SU-DHL-6 (cell line): Measurements from ENCODE around the gene PEA15.

Experiments used
- H2AFZ ChIP-seq: fragments of 200-600 bp; sonication (generic); 2 replicates; pipeline ENCODE4 v1.6.1; 2014; ENCODE audit warnings: low read depth, mild to moderate bottlenecking, moderate library complexity, mixed read lengths, antibody characterized with exemption, low read length; ENCODE audit not compliant: severe bottlenecking
- H3F3A ChIP-seq: fragments of 200-600 bp; shearing (Covaris generic); 2 replicates; pipeline ENCODE4 v1.6.0; 2016; ENCODE audit warnings: antibody characterized with exemption, mild to moderate bottlenecking; ENCODE audit not compliant: insufficient read depth
- H3K27ac ChIP-seq: fragments of 200-600 bp; sonication (generic); 2 replicates; pipeline ENCODE4 v1.5.1; 2016; ENCODE audit warnings: low read depth, mild to moderate bottlenecking, low read length, moderate library complexity, mixed read lengths
- H3K27me3 ChIP-seq: fragments of 200-600 bp; sonication (generic), shearing (Covaris generic); 2 replicates; pipeline ENCODE4 v1.6.0; 2014; ENCODE audit warnings: mild to moderate bottlenecking, low read length
- H3K36me3 ChIP-seq: fragments of 200-600 bp; sonication (generic); 2 replicates; pipeline ENCODE4 v1.6.1; 2014; ENCODE audit warnings: mild to moderate bottlenecking, low read length, mixed read lengths
- H3K4me2 ChIP-seq: fragments of 300-600, 200-600 bp; shearing (Covaris generic), sonication (generic); 2 replicates; pipeline ENCODE4 v1.6.0; 2014; ENCODE audit warnings: low read length, low read depth, mild to moderate bottlenecking; ENCODE audit not compliant: poor library complexity, severe bottlenecking
- H3K4me3 ChIP-seq: fragments of 200-600 bp; sonication (generic); 2 replicates; pipeline ENCODE4 v1.5.1; 2014; ENCODE audit warnings: antibody characterized with exemption, low read length, mild to moderate bottlenecking, mixed read lengths; ENCODE audit not compliant: insufficient read depth, poor library complexity, severe bottlenecking
- H3K79me2 ChIP-seq: fragments of 200-600 bp; sonication (generic); 2 replicates; pipeline ENCODE4 v1.6.1; 2014; ENCODE audit warnings: mild to moderate bottlenecking, low read length, moderate library complexity; ENCODE audit not compliant: insufficient read depth
- H3K9ac ChIP-seq: fragments of 200-600 bp; sonication (generic); 2 replicates; pipeline ENCODE4 v1.7.0; 2014; ENCODE audit warnings: mild to moderate bottlenecking, low read length
- H3K9me2 ChIP-seq: fragments of 200-600 bp; sonication (generic); replicated peaks from 2 replicates; pipeline ENCODE4 v1.6.1; 2014; ENCODE audit warnings: low read length; ENCODE audit not compliant: insufficient read depth
- H3K9me3 ChIP-seq: fragments of 200-600 bp; sonication (generic); 2 replicates; pipeline ENCODE4 v1.6.1; 2014; ENCODE audit warnings: low read length, mixed read lengths; ENCODE audit not compliant: insufficient read depth
- H4K20me1 ChIP-seq: fragments of 200-600 bp; sonication (generic); 2 replicates; pipeline ENCODE4 v1.6.1; 2014; ENCODE audit warnings: low read depth, mild to moderate bottlenecking, antibody characterized with exemption, low read length, moderate library complexity, mixed read lengths
- CTCF ChIP-seq: fragments of 200-600 bp; sonication (generic); IDR thresholded peaks from one replicate; pipeline ENCODE4 v1.5.1; 2017; ENCODE audit warnings: antibody characterized with exemption, mild to moderate bottlenecking, low read length, moderate library complexity; ENCODE audit not compliant: insufficient read depth, poor library complexity, severe bottlenecking
- EZH2phosphoT487 ChIP-seq: fragments of 200-600 bp; sonication (generic), shearing (Covaris generic); conservative IDR thresholded peaks from 2 replicates; pipeline ENCODE4 v1.6.1; 2018; ENCODE audit warnings: mild to moderate bottlenecking, antibody characterized with exemption, low read length, moderate library complexity, mixed read lengths

PEA15 gene

DNA sequence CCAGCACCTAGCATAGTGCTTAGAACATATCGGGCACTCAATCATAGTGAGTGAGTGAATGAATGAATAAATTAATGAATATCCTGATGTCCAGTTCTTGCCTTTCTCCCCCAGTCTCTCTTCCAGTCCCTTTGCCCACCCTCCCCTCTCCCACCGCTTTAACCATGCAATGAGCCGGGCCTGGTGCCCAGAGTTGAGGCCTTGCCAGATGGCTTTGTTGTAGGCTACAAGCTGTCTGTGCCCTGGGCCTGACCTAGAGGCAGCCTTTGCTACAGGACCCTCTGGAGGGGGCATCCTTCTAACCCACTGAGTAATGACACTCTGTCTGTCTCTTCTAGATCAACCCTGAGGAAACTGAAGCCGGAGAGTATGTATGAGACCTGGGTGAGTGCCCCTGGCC lies 8.0 kb upstream of the PEA15 start:
- no peaks in the 10 kb centered on the region for H4K20me1 ChIP-seq
- no peak overlapping the region for H2AFZ ChIP-seq
- no peak overlapping the region for H3K27ac ChIP-seq
- H3K4me3 ChIP-seq: no peak overlapping the region
- H3K9me2 ChIP-seq: no peaks in the 10 kb centered on the region
- no peaks in the 10 kb centered on the region for H3K79me2 ChIP-seq
- no peak overlapping the region for H3K4me2 ChIP-seq
- no peak overlapping the region for H3K9ac ChIP-seq
- no peaks in the 10 kb centered on the region for H3K9me3 ChIP-seq
- H3F3A ChIP-seq: no peaks in the 10 kb centered on the region
- H3K27me3 ChIP-seq: no peaks in the 10 kb centered on the region
- no peak for TF ChIP-seq CTCF
- TF ChIP-seq EZH2phosphoT487: no peak
- H3K36me3 ChIP-seq: no peaks in the 10 kb centered on the region

GRCh38 chr1:160200786-160201185 lies 4.4 kb upstream of the PEA15 start:
- Histone ChIP-seq H3K9me2 (no peaks in the 10 kb centered on the region), H3K27me3 (no peaks in the 10 kb centered on the region), H2AFZ (no peak overlapping the region), H3K4me2 (no peak overlapping the region), H4K20me1 (no peaks in the 10 kb centered on the region), H3F3A (peaks cover 14% of the 10 kb centered on the region), H3K27ac (no peak overlapping the region), H3K9me3 (no peaks in the 10 kb centered on the region), H3K79me2 (peaks cover 1% of the 10 kb centered on the region; the same call in 1 of the 2 replicates), H3K9ac (no peak overlapping the region), H3K4me3 (no peak overlapping the region), H3K36me3 (no peaks in the 10 kb centered on the region)
- no peak for TF ChIP-seq EZH2phosphoT487
- TF ChIP-seq CTCF: no peak

- H3K9ac ChIP-seq: peak overlapping the region; percentile 93
Observed at GRCh38 chr1:160204526-160205241, 500 bp upstream of the PEA15 start.

More at GRCh38 chr1:160204526-160205241, 500 bp upstream of the PEA15 start:
- Histone ChIP-seq H3K4me3 (peak overlapping the region; percentile 81), H3K79me2 (peaks cover 8% of the 10 kb centered on the region; the same call in 1 of the 2 replicates), H3K9me3 (no peaks in the 10 kb centered on the region), H3K27me3 (no peaks in the 10 kb centered on the region), H3K4me2 (peak overlapping the region; percentile 79), H3K9me2 (no peaks in the 10 kb centered on the region), H3K27ac (peak overlapping the region; percentile 71), H4K20me1 (no peaks in the 10 kb centered on the region), H2AFZ (peak overlapping the region; percentile 95), H3K36me3 (no peaks in the 10 kb centered on the region), H3F3A (peaks cover 22% of the 10 kb centered on the region)
- TF ChIP-seq CTCF (no peak), EZH2phosphoT487 (no peak)
